Neural cell (in vitro differentiated cells): ENCODE measurements around the gene KRT9. TPM values are rescaled to one million over a fixed set of nuclear protein-coding genes. Genes with fewer than 3 reads are reported as not detected.

ENCODE experiments used
- H2AFZ ChIP-seq: fragments of 200-600, 300-800 bp; sonication (generic), shearing (Covaris generic); 2 replicates; pipeline ENCODE4 v1.6.0; 2014; ENCODE audit warnings: low read depth, mild to moderate bottlenecking, antibody characterized with exemption, low read length, moderate library complexity
- H3F3A ChIP-seq: fragments of 200-600 bp; shearing (Covaris generic); 2 replicates; pipeline ENCODE4 v1.6.1; 2016; ENCODE audit warnings: mild to moderate bottlenecking, moderate library complexity, mixed read lengths, antibody characterized with exemption, low read length; ENCODE audit not compliant: insufficient read depth, poor library complexity, severe bottlenecking
- H3K27ac ChIP-seq: fragments of 200-600, 300-800 bp; sonication (generic), shearing (Covaris generic); 2 replicates; pipeline ENCODE4 v1.5.1; 2014; ENCODE audit warnings: mild to moderate bottlenecking, low read length, moderate library complexity
- H3K27me3 ChIP-seq: fragments of 300-800, 200-600 bp; sonication (generic), shearing (Covaris generic); 2 replicates; pipeline ENCODE4 v1.6.0; 2014; ENCODE audit warnings: mild to moderate bottlenecking, low read depth, low read length, moderate library complexity; ENCODE audit not compliant: insufficient read depth
- H3K36me3 ChIP-seq: fragments of 300-800, 200-600 bp; sonication (generic), shearing (Covaris generic); 2 replicates; pipeline ENCODE4 v1.5.1; 2014; ENCODE audit warnings: mild to moderate bottlenecking, antibody characterized with exemption, low read length, moderate library complexity; ENCODE audit not compliant: insufficient read depth
- H3K4me2 ChIP-seq: fragments of 300-800, 200-600 bp; sonication (generic), shearing (Covaris generic); 2 replicates; pipeline ENCODE4 v1.6.0; 2014; ENCODE audit warnings: mild to moderate bottlenecking, low read length
- H3K4me3 ChIP-seq: fragments of 300-800, 200-600 bp; sonication (generic), shearing (Covaris generic); 2 replicates; pipeline ENCODE4 v1.5.1; 2014; ENCODE audit warnings: mild to moderate bottlenecking, low read length, moderate library complexity
- H3K79me2 ChIP-seq: fragments of 200-600 bp; shearing (Covaris generic); replicated peaks from 2 replicates; pipeline ENCODE4 v1.6.0; 2014; ENCODE audit warnings: mild to moderate bottlenecking, low read length, moderate library complexity; ENCODE audit not compliant: insufficient read depth
- H3K9ac ChIP-seq: fragments of 300-800, 200-600 bp; sonication (generic), shearing (Covaris generic); 2 replicates; pipeline ENCODE4 v1.6.1; 2016; ENCODE audit warnings: mild to moderate bottlenecking, low read length, mixed read lengths
- H3K9me2 ChIP-seq: fragments of 200-600 bp; shearing (Covaris generic); 2 replicates; pipeline ENCODE4 v1.6.1; 2016; ENCODE audit warnings: mild to moderate bottlenecking, low read length, mixed read lengths; ENCODE audit not compliant: insufficient read depth
- H3K9me3 ChIP-seq: fragments of 200-600, 300-800 bp; sonication (generic), shearing (Covaris generic); 2 replicates; pipeline ENCODE4 v1.6.1; 2016; ENCODE audit warnings: mild to moderate bottlenecking, mixed run types, low read length, moderate library complexity, mixed read lengths
- H4K20me1 ChIP-seq: fragments of 200-600 bp; shearing (Covaris generic); 2 replicates; pipeline ENCODE4 v1.6.1; 2016; ENCODE audit warnings: mild to moderate bottlenecking, mixed run types; ENCODE audit not compliant: insufficient read depth
- CTCF ChIP-seq: fragments of 450-650 bp; IDR thresholded peaks from 2 replicates; pipeline ENCODE4 v1.5.1; 2014; ENCODE audit warnings: antibody characterized with exemption, mild to moderate bottlenecking, moderate library complexity; ENCODE audit not compliant: poor library complexity, severe bottlenecking
- EP300 ChIP-seq: fragments of 450-650 bp; conservative IDR thresholded peaks from 2 replicates; pipeline ENCODE4 v1.6.1; 2014; ENCODE audit warnings: antibody characterized with exemption, mild to moderate bottlenecking, moderate library complexity; ENCODE audit not compliant: poor library complexity, severe bottlenecking
- EZH2 ChIP-seq: fragments of 200-600, 300-800 bp; shearing (Covaris generic), sonication (generic); IDR thresholded peaks from 2 replicates; pipeline ENCODE4 v1.6.1; 2014; ENCODE audit warnings: antibody characterized with exemption, low read length, borderline replicate concordance, mild to moderate bottlenecking; ENCODE audit not compliant: insufficient read depth, poor library complexity, severe bottlenecking
- MXI1 ChIP-seq: fragments of 450-650 bp; conservative IDR thresholded peaks from 2 replicates; pipeline ENCODE4 v1.6.1; 2014; ENCODE audit warnings: antibody characterized with exemption, mild to moderate bottlenecking; ENCODE audit not compliant: poor library complexity, severe bottlenecking
- POLR2AphosphoS5 ChIP-seq: IDR thresholded peaks from 2 replicates; pipeline ENCODE4 v1.6.1; 2012
- RAD21 ChIP-seq: fragments of 450-650 bp; conservative IDR thresholded peaks from 2 replicates; pipeline ENCODE4 v1.6.1; 2014; ENCODE audit warnings: antibody characterized with exemption, mild to moderate bottlenecking, moderate library complexity
- REST ChIP-seq: IDR thresholded peaks from 2 replicates; pipeline ENCODE4 v1.6.1; 2012; ENCODE audit warnings: borderline replicate concordance
- SMC3 ChIP-seq: fragments of 450-650 bp; conservative IDR thresholded peaks from 2 replicates; pipeline ENCODE4 v1.6.1; 2014; ENCODE audit warnings: antibody characterized with exemption, mild to moderate bottlenecking, moderate library complexity; ENCODE audit not compliant: poor library complexity
- TAF1 ChIP-seq: IDR thresholded peaks from 2 replicates; pipeline ENCODE4 v1.6.1; 2012; ENCODE audit warnings: low read depth
- polyA plus RNA-seq: library from polyadenylated mRNA; depleted of rRNA; stranded (reverse); fragments of >200 nt; gene quantifications from 2 replicates; pipeline ENCODE4 v1.2.3, GENCODE V29; 2014

The KRT9 gene
- polyA plus RNA-seq, 1 donor from 2014 or later: not detected

GRCh38 chr17:41548844-41549595 lies 22.8 kb downstream of the KRT9 start:
- no peaks in the 10 kb centered on the region for H3K27me3 ChIP-seq
- H3K9me3 ChIP-seq: no peaks in the 10 kb centered on the region
- H3K4me3 ChIP-seq: no peak overlapping the region
- no peaks in the 10 kb centered on the region for H3K36me3 ChIP-seq
- H3F3A ChIP-seq: no peaks in the 10 kb centered on the region
- TF ChIP-seq TAF1 (no peak), POLR2AphosphoS5 (no peak), RAD21 (peak; percentile 82), EZH2 (no peak), MXI1 (no peak), CTCF (peak; percentile 92), SMC3 (peak; percentile 84), EP300 (no peak), REST (no peak)
- H2AFZ ChIP-seq: no peak overlapping the region
- H3K9me2 ChIP-seq: no peaks in the 10 kb centered on the region
- no peak overlapping the region for H3K4me2 ChIP-seq
- no peak overlapping the region for H3K27ac ChIP-seq
- no peaks in the 10 kb centered on the region for H3K79me2 ChIP-seq
- peak overlapping the region; percentile 26 for H3K9ac ChIP-seq
- no peaks in the 10 kb centered on the region for H4K20me1 ChIP-seq

GRCh38 chr17:41547921-41548843 lies 23.7 kb downstream of the KRT9 start:
- TF ChIP-seq SMC3 (no peak), EP300 (no peak), POLR2AphosphoS5 (no peak), MXI1 (no peak), REST (no peak), EZH2 (no peak), CTCF (no peak), RAD21 (no peak), TAF1 (no peak)
- H3F3A ChIP-seq: no peaks in the 10 kb centered on the region
- no peaks in the 10 kb centered on the region for H3K79me2 ChIP-seq
- H3K27me3 ChIP-seq: no peaks in the 10 kb centered on the region
- no peak overlapping the region for H3K27ac ChIP-seq
- no peak overlapping the region for H2AFZ ChIP-seq
- H3K9me3 ChIP-seq: no peaks in the 10 kb centered on the region
- no peak overlapping the region for H3K4me2 ChIP-seq
- no peaks in the 10 kb centered on the region for H3K9me2 ChIP-seq
- H3K9ac ChIP-seq: peak overlapping the region; percentile 26
- H3K36me3 ChIP-seq: no peaks in the 10 kb centered on the region
- no peak overlapping the region for H3K4me3 ChIP-seq
- no peaks in the 10 kb centered on the region for H4K20me1 ChIP-seq
